HG03159 (cell line): ENCODE results near the gene FGF2.
A peak's percentile ranks its signal among the peaks of the same experiment; 100 is the strongest.
"Not testable (repeated sequence)": the region's sequence is repeated elsewhere in the genome, so short reads cannot be mapped to it uniquely, and the experiment has no call there.

Experiments
- ATAC-seq: cut with Tn5 transposase; IDR thresholded peaks from one replicate; pipeline ENCODE4 v1.9.1; 2021; ENCODE audit warnings: mild to moderate bottlenecking, moderate library complexity; ENCODE audit not compliant: unreplicated experiment

The FGF2 gene

GRCh38 chr4:122812823-122813222 is 13.8 kb upstream of the FGF2 start:
- ATAC-seq: not testable (repeated sequence)

- peak; percentile 97 for ATAC-seq
Measured at GRCh38 chr4:122814426-122814825, 12.2 kb upstream of the FGF2 start.

GRCh38 chr4:122815248-122815647 is 11.4 kb upstream of the FGF2 start:
- ATAC-seq: no peak

GRCh38 chr4:122816476-122816875 is 10.2 kb upstream of the FGF2 start:
- ATAC-seq: no peak

GRCh38 chr4:122819708-122820449 is 6.8 kb upstream of the FGF2 start:
- no peak for ATAC-seq

- no peak for ATAC-seq
Measured at GRCh38 chr4:122821092-122821491, 5.5 kb upstream of the FGF2 start.

- ATAC-seq: no peak
Measured at GRCh38 chr4:122822466-122822865, 4.2 kb upstream of the FGF2 start.

GRCh38 chr4:122823476-122823875 is 3.2 kb upstream of the FGF2 start:
- ATAC-seq: no peak

GRCh38 chr4:122824616-122825015 is 2.0 kb upstream of the FGF2 start:
- no peak for ATAC-seq

GRCh38 chr4:122826079-122826527 is 528 bp upstream of the FGF2 start:
- ATAC-seq: no peak

GRCh38 chr4:122827258-122827878 is 737 bp downstream of the FGF2 start:
- ATAC-seq: peak; percentile 48

GRCh38 chr4:122827879-122828601 is 1.4 kb downstream of the FGF2 start:
- ATAC-seq: peak; percentile 87

GRCh38 chr4:122830426-122831095 is 3.9 kb downstream of the FGF2 start:
- ATAC-seq: no peak

GRCh38 chr4:122831515-122832196 is 5.0 kb downstream of the FGF2 start:
- ATAC-seq: no peak

- no peak for ATAC-seq
Measured at GRCh38 chr4:122832732-122833131, 6.1 kb downstream of the FGF2 start.

- no peak for ATAC-seq
Measured at GRCh38 chr4:122833999-122834398, 7.4 kb downstream of the FGF2 start.

GRCh38 chr4:122836941-122837340 is 10.3 kb downstream of the FGF2 start:
- ATAC-seq: no peak

- no peak for ATAC-seq
Measured at GRCh38 chr4:122838034-122838433, 11.4 kb downstream of the FGF2 start.

- no peak for ATAC-seq
Measured at GRCh38 chr4:122842392-122842791, 15.8 kb downstream of the FGF2 start.

GRCh38 chr4:122842984-122843531 is 16.4 kb downstream of the FGF2 start:
- ATAC-seq: no peak
